HG03342 (cell line): ENCODE measurements around the gene CCDC24.

Source experiments
- ATAC-seq: cut with Tn5 transposase; IDR thresholded peaks from one replicate; pipeline ENCODE4 v1.9.1; 2021; ENCODE audit warnings: mild to moderate bottlenecking, moderate library complexity; ENCODE audit not compliant: unreplicated experiment

CCDC24 gene

GRCh38 chr1:44036409-44037139 lies 45.2 kb downstream of the CCDC24 start:
- no peak for ATAC-seq

GRCh38 chr1:44037154-44037553 lies 45.8 kb downstream of the CCDC24 start:
- no peak for ATAC-seq

GRCh38 chr1:44038876-44039657 lies 47.7 kb downstream of the CCDC24 start:
- ATAC-seq, result no peak

DNA sequence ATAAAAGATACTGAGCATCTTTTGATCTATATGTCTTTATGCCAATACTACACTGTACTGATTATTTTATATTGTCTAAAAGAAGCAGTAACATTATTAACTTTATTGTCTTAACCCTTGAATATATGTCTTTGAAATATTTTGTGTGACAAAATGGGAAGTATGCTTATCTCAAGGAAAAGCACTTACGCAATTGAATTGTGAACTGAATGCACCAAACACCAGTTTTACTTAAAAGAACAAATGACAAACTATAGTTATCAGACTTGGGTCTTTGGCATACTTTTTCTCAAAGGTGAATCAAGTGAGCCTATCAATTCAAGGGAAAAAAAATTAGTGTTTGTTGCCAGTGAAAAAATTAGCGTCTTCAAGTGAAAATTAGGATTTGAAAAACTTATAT lies 49.0 kb downstream of the CCDC24 start:
- no peak for ATAC-seq

DNA sequence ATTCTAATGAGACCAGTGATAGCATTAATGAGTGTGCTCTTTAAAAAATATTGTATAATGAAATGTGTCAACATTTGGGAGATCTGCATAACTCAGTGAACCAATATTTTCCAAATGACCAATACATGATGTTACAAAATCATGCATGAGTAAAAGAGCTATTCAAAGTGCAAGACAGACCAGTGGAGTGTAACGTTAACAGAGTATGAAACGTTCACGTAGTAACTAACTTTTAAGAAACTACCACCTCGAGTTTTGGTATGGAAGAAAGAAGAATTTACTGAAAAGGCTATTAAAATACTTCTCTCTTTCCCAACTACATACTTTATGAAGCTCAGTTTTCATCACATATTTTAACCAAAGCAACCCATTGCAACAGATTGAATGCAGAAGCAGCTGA lies 49.4 kb downstream of the CCDC24 start:
- ATAC-seq, result no peak

DNA sequence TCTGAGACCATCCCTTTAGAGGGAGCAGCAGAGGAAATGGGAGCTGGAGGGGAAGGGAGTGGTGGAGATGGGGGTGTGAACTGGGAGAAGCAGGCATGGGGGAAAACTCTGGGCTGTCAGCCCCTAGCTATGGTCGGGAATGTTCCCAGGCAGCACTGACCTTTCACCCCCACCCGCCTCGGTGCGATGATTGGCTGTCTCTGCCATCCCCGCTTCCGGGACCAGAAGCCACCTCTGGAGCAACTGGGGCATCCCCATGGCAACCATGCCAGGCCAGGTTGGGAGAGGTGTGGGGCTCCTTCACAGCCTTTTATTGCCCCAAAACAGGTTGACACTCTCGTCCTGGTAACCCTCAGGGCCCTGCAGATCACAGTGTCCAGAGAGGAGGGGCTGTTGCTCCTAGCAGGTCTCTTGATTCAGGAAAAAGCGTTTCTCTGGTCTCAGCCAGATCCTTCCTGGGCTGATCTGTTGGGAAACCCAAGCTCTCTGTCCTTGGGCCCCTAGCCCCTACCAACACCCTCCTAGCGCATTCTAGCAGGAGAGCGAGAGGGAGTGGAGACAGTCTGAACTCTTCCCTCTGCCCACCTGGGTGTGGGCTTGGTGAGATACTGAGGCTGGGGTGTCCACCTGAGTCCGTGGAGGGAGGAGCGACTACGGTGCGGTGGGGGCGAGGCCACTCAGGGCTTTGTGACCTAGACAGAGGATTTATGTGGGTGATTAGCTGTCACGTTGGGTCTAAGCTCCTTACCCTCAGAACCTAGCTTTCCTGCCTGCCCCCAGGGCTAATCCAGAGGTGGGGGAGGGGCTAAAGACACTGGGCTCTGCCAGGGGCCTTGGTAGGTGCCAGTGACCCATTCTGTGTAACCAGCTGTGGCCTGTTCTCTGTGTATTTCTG lies 52.0 kb downstream of the CCDC24 start:
- ATAC-seq, result no peak

DNA sequence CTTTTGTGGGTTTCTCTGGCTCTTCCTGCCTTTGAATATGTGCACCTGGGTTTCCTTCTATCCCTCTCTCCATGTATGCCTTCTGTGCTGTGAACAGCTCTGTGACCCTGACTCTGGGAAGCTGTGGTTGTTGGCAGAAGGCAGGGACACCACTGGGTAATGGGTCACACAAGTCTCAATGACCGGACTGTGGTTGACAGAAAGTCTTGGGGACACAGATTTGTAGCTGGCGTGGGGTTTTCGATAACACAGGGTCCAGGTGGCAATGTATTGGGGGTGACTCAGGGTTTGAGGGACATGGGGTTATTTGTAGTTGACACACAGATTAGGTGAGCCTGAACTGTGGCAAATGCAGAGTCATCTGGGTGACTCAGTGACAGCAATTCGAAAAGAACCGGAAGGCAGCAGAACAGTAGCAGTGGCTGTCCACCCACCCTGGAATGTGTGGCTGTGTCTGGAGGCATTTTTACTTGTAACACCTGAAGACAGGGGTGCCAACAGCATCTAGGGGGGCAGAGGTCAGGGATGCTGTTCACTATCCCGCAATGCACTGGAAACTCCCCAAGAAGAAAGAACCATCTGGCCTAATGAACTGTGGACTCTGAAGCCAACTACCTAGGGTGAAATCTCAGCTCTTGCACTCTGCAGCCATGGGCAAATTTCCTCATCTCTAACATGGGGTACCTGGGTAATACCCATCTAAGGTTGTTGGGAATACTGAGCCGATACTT lies 52.8 kb downstream of the CCDC24 start:
- no peak for ATAC-seq

DNA sequence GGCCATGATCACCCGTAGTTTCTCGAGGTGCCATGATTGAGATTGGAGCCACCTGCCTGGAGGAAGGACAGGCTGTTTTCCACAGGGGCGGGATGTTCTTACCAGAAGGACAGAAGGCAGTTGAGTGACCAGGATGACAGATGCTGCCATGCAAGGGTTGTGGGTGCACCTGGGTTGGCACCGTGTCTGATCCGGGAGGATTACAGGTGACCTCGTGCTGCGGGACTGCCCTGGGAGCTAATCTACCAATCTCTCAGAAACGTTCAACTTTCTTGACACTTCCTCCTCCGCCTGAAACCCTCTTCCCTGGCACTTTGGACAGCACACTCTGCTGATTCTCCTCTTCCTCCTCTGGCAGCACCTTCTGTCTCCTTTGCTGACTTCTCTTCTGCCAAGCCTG lies 53.7 kb downstream of the CCDC24 start:
- no peak for ATAC-seq
